Transverse colon (tissue), 4 donors: ENCODE measurements around the gene TTYH2. TPM values are rescaled to one million over a fixed set of nuclear protein-coding genes. Genes with fewer than 3 reads are reported as not detected.

Experiments used
- DNase-seq: peaks from one replicate; pipeline ENCODE4 v3.0.0-alpha.2; 2019
- H3K27ac ChIP-seq, 4 donors: fragments of 200-600 bp; sonication (generic); 2 replicates each; pipeline ENCODE4 v1.5.1; 2016 to 2018; ENCODE audit warnings: inconsistent platforms in 4 of 4
- H3K27me3 ChIP-seq: fragments of 200-600 bp; sonication (generic); 2 replicates; pipeline ENCODE4 v1.5.1; 2017; ENCODE audit warnings: inconsistent platforms
- H3K36me3 ChIP-seq, 4 donors: fragments of 200-600 bp; sonication (generic); 2 replicates each; pipeline ENCODE4 v1.5.1; 2017 to 2019; ENCODE audit warnings: inconsistent platforms in 4 of 4
- H3K4me1 ChIP-seq, 4 donors: fragments of 200-600 bp; sonication (generic); 2 replicates each; pipeline ENCODE4 v1.5.1; 2017 to 2020; ENCODE audit warnings: inconsistent platforms in 4 of 4
- H3K4me3 ChIP-seq, 4 donors: fragments of 200-600 bp; sonication (generic); 1 replicate in 1 of 4; 2 replicates in 3 of 4; pipeline versions ENCODE4 v1.5.1 to v1.6.1; 2017 to 2019; ENCODE audit warnings: inconsistent platforms in 4 of 4
- H3K9me3 ChIP-seq, 2 donors: fragments of 200-600 bp; sonication (generic); 2 replicates each; pipeline ENCODE4 v1.5.1; 2017 to 2019; ENCODE audit warnings: inconsistent platforms in 2 of 2
- EP300 ChIP-seq: sonication (generic); formaldehyde crosslinking; IDR thresholded peaks from one replicate; pipeline ENCODE4 v1.6.1; 2017; ENCODE audit warnings: antibody characterized with exemption, low read depth
- POLR2A ChIP-seq: fragments of 450-650 bp; IDR thresholded peaks from one replicate; pipeline ENCODE4 v1.6.1; 2016; ENCODE audit warnings: antibody characterized with exemption, mild to moderate bottlenecking, moderate library complexity
- POLR2AphosphoS5 ChIP-seq, 3 donors: sonication (generic); formaldehyde crosslinking; IDR thresholded peaks; one replicate each; pipeline ENCODE4 v1.6.1; 2016; ENCODE audit warnings: antibody characterized with exemption in 3 of 3
- WGBS, 2 donors: methylation state at CpG; one replicate each; pipeline ENCODE4 v1.1.5; 2018; ENCODE audit warnings: low coverage in 1 of 2; 5-methylcytosine and 5-hydroxymethylcytosine counted together
- in situ Hi-C, 4 donors: fragments of 200-750 bp; cut with MboI; loops; one replicate each; pipeline versions ENCODE4 v1.15.0 to v1.15.1; 2017; ENCODE audit warnings: low sequenced_read_pairs in 3 of 4, low pct_ligation_motif_present in 1 of 4, low pct_unique_long_range_greater_than_20kb in 1 of 4
- intact Hi-C: fragments of 100-400 bp; cut with DNase I; formaldehyde crosslinking; loops from one replicate; pipeline ENCODE4 v1.15.1; 2023; ENCODE audit warnings: low total_unique reads
- total RNA-seq, 4 donors: library from RNA; depleted of rRNA; stranded (reverse); fragments of >200 nt; gene quantifications; one replicate each; pipeline ENCODE4 v1.1.0, GENCODE V29; 2016
- TF ChIP-seq, protein P1 (sequence below), 5 experiments: fragments of 200-600 bp in 3 of 5; fragments of 450-650 bp in 2 of 5; sonication (generic) in 3 of 5; IDR thresholded peaks; 1 replicate in 2 of 5; 2 replicates in 3 of 5; pipeline ENCODE4 v1.5.1; 2016 to 2017; ENCODE audit warnings: antibody characterized with exemption in 5 of 5, inconsistent platforms in 3 of 5, mild to moderate bottlenecking in 2 of 5, moderate library complexity in 1 of 5

TTYH2 gene
- total RNA-seq, 4 donors from 2014 or later: 0.37 to 5.2 (median 2.3) TPM

DNA sequence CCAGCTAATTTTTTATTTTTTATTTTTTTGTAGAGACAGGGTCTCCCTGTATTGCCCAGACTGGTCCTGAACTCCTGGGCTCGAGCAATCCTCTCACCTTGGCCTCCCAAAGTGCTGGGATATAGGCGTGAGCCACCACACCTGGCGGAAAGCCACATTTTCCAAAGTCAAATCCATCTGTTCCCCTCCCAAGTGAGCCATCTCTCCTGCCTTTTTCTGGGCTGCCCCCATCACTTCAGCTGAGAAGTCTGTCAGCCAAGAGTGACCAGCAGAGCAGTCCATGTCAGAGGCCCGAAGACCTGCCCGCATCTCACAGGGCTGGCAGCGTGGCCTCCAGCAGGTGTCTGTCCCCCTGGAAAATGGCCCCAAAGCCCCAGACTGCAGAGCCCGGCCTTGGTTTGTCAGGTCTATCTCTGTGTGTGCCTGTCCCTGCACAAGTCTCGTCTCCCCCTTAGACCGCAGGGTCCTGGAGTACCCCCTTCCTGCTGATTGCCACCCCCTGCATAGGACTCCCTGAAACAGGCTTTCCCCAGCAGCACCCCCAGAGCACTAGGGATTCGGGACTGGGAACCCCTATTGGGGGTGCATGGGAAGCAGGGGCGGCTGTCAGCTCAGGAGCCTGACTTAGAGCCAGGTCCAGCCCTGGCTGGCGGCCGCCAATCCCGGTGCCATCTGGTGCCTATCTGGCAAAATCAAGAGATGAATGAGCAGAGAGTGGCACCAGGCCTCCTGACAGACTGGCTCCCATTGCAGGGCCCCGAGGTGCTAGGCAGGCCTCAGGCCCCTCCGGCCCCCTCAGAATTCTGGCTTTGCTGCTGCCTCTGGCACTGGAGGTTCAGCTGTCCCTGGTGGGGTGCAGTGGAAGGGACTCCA lies 7.8 kb downstream of the TTYH2 start:
- Histone ChIP-seq H3K4me1 (no peaks in the 10 kb centered on the region), H3K27ac (no peak overlapping the region), H3K27me3 (no peaks in the 10 kb centered on the region), H3K36me3 (no peaks in the 10 kb centered on the region), H3K4me3 (no peak overlapping the region), H3K9me3 (no peaks in the 10 kb centered on the region)
- 89% methylated on average over 16 of the region's 16 CpGs; no CpG with 5 or more reads in 1 of the 2 donors for WGBS, 2 donors
- no peak for DNase-seq
- in situ Hi-C loops (loop anchor here in 2 of 4 donors (25.0 kb wide), 1 partner anchor 141 kb away; the partner anchor contains the start of genes BTBD17 (in 2 of the 2) and GPR142 (in 2 of the 2)), intact Hi-C loops (no loop called here)
- TF ChIP-seq POLR2A (no peak), EP300 (no peak), POLR2AphosphoS5 (IDR thresholded peaks at IDR 0.05) (no peak)
- TF ChIP-seq, protein P1, sequence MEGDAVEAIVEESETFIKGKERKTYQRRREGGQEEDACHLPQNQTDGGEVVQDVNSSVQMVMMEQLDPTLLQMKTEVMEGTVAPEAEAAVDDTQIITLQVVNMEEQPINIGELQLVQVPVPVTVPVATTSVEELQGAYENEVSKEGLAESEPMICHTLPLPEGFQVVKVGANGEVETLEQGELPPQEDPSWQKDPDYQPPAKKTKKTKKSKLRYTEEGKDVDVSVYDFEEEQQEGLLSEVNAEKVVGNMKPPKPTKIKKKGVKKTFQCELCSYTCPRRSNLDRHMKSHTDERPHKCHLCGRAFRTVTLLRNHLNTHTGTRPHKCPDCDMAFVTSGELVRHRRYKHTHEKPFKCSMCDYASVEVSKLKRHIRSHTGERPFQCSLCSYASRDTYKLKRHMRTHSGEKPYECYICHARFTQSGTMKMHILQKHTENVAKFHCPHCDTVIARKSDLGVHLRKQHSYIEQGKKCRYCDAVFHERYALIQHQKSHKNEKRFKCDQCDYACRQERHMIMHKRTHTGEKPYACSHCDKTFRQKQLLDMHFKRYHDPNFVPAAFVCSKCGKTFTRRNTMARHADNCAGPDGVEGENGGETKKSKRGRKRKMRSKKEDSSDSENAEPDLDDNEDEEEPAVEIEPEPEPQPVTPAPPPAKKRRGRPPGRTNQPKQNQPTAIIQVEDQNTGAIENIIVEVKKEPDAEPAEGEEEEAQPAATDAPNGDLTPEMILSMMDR (IDR thresholded peaks at IDR 0.05): no peak

DNA sequence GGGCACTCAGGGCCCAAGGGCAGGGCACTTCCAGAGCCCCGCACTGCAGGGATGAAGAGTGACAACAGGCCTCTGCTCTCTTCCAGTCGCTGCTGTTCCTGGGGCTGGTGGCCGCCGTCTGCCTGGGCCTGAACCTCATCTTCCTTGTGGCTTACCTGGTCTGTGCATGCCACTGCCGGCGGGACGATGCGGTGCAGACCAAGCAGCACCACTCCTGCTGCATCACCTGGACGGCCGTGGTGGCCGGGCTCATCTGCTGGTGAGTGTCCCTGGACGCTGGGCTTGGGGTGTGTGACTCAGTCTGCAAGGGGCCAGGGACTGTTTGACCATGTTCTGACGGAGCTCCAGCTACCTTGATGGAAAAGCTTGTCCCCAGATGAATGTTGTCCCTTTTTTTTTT lies 9.0 kb downstream of the TTYH2 start:
- 84% methylated on average over 12 of the region's 13 CpGs; no CpG with 5 or more reads in 1 of the 2 donors for WGBS, 2 donors
- in situ Hi-C loops: loop anchor here in 2 of 4 donors (25.0 kb wide), 1 partner anchor 140 kb away; the partner anchor contains the start of genes BTBD17 (in 2 of the 2) and GPR142 (in 2 of the 2)

DNA sequence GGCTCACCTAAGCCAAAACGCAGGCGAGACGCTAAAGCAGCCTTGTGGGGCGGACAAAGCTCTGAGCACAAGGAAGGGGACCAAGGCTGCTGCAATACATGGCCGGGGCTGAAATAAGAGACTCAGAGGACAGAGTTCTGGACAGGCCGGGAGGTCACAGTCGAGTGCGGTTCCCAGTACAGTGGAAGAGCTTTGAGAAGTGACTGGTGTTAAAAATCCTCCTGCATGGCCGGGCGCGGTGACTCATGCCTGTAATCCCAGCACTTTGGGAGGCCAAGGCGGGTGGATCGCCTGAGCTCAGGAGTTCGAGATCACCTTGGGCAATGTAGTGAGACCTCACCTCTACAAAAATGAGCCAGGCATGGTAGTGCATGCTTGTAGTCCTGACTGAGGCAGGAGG lies 10.5 kb downstream of the TTYH2 start:
- DNase-seq: no peak
- Histone ChIP-seq H3K4me1 (no peaks in the 10 kb centered on the region), H3K27ac (no peak overlapping the region), H3K9me3 (no peaks in the 10 kb centered on the region), H3K36me3 (no peaks in the 10 kb centered on the region), H3K4me3 (no peak overlapping the region), H3K27me3 (no peaks in the 10 kb centered on the region)
- 91% methylated on average over 14 of the region's 14 CpGs; no CpG with 5 or more reads in 1 of the 2 donors for WGBS, 2 donors
- no peak for TF ChIP-seq POLR2AphosphoS5 (IDR thresholded peaks at IDR 0.05)
- TF ChIP-seq, protein P1 (IDR thresholded peaks at IDR 0.05): no peak
- TF ChIP-seq EP300: no peak
- TF ChIP-seq POLR2A: no peak
- intact Hi-C loops (no loop called here), in situ Hi-C loops (loop anchor here in 2 of 4 donors (25.0 kb wide), 1 partner anchor 138 kb away; the partner anchor contains the start of genes BTBD17 (in 2 of the 2) and GPR142 (in 2 of the 2))

More for the DNA sequence above, 9.0 kb downstream of the TTYH2 start:
- no peak for DNase-seq
- H3K27ac ChIP-seq: no peak overlapping the region
- H3K27me3 ChIP-seq: no peaks in the 10 kb centered on the region
- intact Hi-C loops: no loop called here
- H3K4me1 ChIP-seq: no peaks in the 10 kb centered on the region
- TF ChIP-seq POLR2AphosphoS5 (IDR thresholded peaks at IDR 0.05) (no peak), POLR2A (no peak), EP300 (no peak)
- TF ChIP-seq, protein P1 (IDR thresholded peaks at IDR 0.05): no peak
- H3K4me3 ChIP-seq: no peak overlapping the region
- H3K9me3 ChIP-seq: no peaks in the 10 kb centered on the region
- no peaks in the 10 kb centered on the region for H3K36me3 ChIP-seq

DNA sequence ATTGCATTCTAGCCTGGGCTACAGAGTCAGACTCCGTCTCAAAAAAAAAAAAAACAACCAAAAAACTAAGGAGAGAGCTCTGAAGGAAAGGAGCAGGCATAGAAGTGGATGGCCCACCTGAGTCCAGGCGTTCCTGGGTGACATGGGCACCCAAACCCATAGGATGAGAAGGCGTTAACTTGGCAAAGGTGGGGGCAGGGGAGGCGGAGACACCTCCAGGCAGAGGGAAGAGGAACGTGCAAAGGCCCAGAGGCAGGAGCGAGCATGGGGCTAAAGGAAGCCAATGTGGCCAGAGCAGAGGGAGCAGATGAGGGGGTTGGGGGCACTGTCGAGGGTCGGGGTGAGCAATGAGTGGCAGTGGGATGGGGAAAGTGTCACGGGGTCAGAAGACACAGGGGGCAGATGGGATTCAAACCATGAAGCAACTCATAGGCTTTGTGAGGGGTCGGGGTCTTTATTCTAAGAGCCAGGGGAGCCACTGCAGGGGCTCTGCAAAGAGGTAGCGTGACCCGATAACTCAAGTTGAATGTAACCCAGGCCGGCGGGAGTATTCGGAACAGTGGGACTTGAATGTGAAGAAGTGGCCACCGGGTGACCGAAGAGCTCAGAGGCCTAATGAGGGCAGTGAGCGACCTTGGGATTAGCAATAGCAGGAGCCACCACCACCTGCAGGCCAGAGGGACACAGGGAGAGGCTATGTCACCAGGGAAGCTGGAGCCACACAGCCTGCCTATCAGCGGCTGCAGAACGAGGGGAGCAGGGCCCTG lies 11.8 kb downstream of the TTYH2 start:
- Histone ChIP-seq H3K4me3 (no peak overlapping the region), H3K36me3 (no peaks in the 10 kb centered on the region), H3K9me3 (no peaks in the 10 kb centered on the region), H3K27me3 (no peaks in the 10 kb centered on the region), H3K4me1 (no peaks in the 10 kb centered on the region), H3K27ac (no peak overlapping the region)
- intact Hi-C loops: no loop called here
- 93 to 96% methylated on average over 14 to 20 of the region's 20 CpGs for WGBS, 2 donors
- TF ChIP-seq EP300 (no peak), POLR2A (no peak), POLR2AphosphoS5 (IDR thresholded peaks at IDR 0.05) (no peak)
- TF ChIP-seq, protein P1 (IDR thresholded peaks at IDR 0.05): no peak
- no peak for DNase-seq
- in situ Hi-C loops: loop anchor here in 2 of 4 donors (25.0 kb wide), 1 partner anchor 137 kb away; the partner anchor contains the start of genes BTBD17 (in 2 of the 2) and GPR142 (in 2 of the 2)
